WTC11 (cell line): ENCODE data around the gene ABCB11. TPM values are rescaled to one million over a fixed set of nuclear protein-coding genes. Genes with fewer than 3 reads are reported as not detected.

Experiments
- ATAC-seq: fragments of 200-7000 bp; cut with Tn5 transposase; 2 replicates; pipeline ENCODE4 v1.10.0; 2021; ENCODE audit warnings: mild to moderate bottlenecking, moderate library complexity
- CTCF ChIA-PET: fragments of 300-600 bp; sonication (Branson Sonifier 250); formaldehyde crosslinking; loops from one replicate; lab custom pipeline; 2021; ENCODE audit warnings: antibody characterized with exemption; lab: Charles Lee
- POLR2A ChIA-PET: fragments of 350-600 bp; sonication (Branson Sonifier 250); formaldehyde crosslinking; loops from one replicate; lab custom pipeline; 2021; ENCODE audit warnings: antibody characterized with exemption; lab: Charles Lee
- DNase-seq: peaks from one replicate; pipeline ENCODE4 v3.0.0; 2021; ENCODE audit warnings: low spot score
- H3K27ac Mint-ChIP-seq: 2 replicates; pipeline ENCODE4 v1.8.0; 2021; ENCODE audit warnings: mixed read lengths
- H3K27me3 Mint-ChIP-seq: 2 replicates; pipeline ENCODE4 v1.8.0; 2021; ENCODE audit warnings: low read depth, mild to moderate bottlenecking, moderate library complexity, mixed read lengths
- H3K36me3 Mint-ChIP-seq: 2 replicates; pipeline ENCODE4 v1.8.0; 2021; ENCODE audit warnings: mixed read lengths
- H3K4me1 Mint-ChIP-seq: 2 replicates; pipeline ENCODE4 v1.8.0; 2022; ENCODE audit warnings: mixed read lengths
- H3K4me3 Mint-ChIP-seq: 2 replicates; pipeline ENCODE4 v1.8.0; 2021; ENCODE audit warnings: mild to moderate bottlenecking, moderate library complexity, mixed read lengths
- H3K9me3 Mint-ChIP-seq: 2 replicates; pipeline ENCODE4 v1.8.0; 2021; ENCODE audit warnings: mixed read lengths
- AFF4 ChIP-seq: sonication (generic); formaldehyde crosslinking; IDR thresholded peaks from 2 replicates; pipeline ENCODE4 v1.8.1; 2023; ENCODE audit warnings: mild to moderate bottlenecking, missing genetic modification reagents, borderline replicate concordance
- AR ChIP-seq: fragments of 250-450 bp; sonication (Bioruptor Pico); IDR thresholded peaks from 2 replicates; pipeline ENCODE4 v1.9.0; 2021; ENCODE audit warnings: mild to moderate bottlenecking
- ATF1 ChIP-seq: sonication (generic); formaldehyde crosslinking; IDR thresholded peaks from 2 replicates; pipeline ENCODE4 v1.8.1; 2023; ENCODE audit warnings: mild to moderate bottlenecking, moderate library complexity, missing genetic modification reagents
- ATF6 ChIP-seq: sonication (generic); formaldehyde crosslinking; IDR thresholded peaks from 2 replicates; pipeline ENCODE4 v1.8.1; 2023; ENCODE audit warnings: mild to moderate bottlenecking, missing genetic modification reagents
- CBFB ChIP-seq: sonication (generic); formaldehyde crosslinking; IDR thresholded peaks from 2 replicates; pipeline ENCODE4 v1.8.1; 2022; ENCODE audit warnings: mild to moderate bottlenecking, low read depth, missing genetic modification reagents
- CREM ChIP-seq: sonication (generic); formaldehyde crosslinking; IDR thresholded peaks from 2 replicates; pipeline ENCODE4 v1.8.1; 2022; ENCODE audit warnings: mild to moderate bottlenecking, missing genetic modification reagents, moderate library complexity
- ETV6 ChIP-seq: sonication (generic); formaldehyde crosslinking; IDR thresholded peaks from 2 replicates; pipeline ENCODE4 v1.8.1; 2022; ENCODE audit warnings: mild to moderate bottlenecking, missing genetic modification reagents
- GTF2I ChIP-seq: fragments of 250-450 bp; sonication (Bioruptor Pico); conservative IDR thresholded peaks from 2 replicates; pipeline ENCODE4 v1.4.0; 2021; ENCODE audit warnings: mild to moderate bottlenecking
- HMGA2 ChIP-seq: fragments of 250-450 bp; sonication (Bioruptor Pico); IDR thresholded peaks from 2 replicates; pipeline ENCODE4 v1.4.0; 2021; ENCODE audit warnings: mild to moderate bottlenecking, moderate library complexity
- JUN ChIP-seq: sonication (generic); formaldehyde crosslinking; IDR thresholded peaks from 2 replicates; pipeline ENCODE4 v1.8.0; 2023; ENCODE audit warnings: mild to moderate bottlenecking, missing genetic modification reagents
- NFATC4 ChIP-seq: fragments of 250-450 bp; sonication (Bioruptor Pico); IDR thresholded peaks from 2 replicates; pipeline ENCODE4 v1.9.0; 2021; ENCODE audit warnings: mild to moderate bottlenecking
- NR1H2 ChIP-seq: sonication (generic); formaldehyde crosslinking; IDR thresholded peaks from 2 replicates; pipeline ENCODE4 v1.9.0; 2021; ENCODE audit warnings: mild to moderate bottlenecking, moderate library complexity, missing genetic modification reagents
- NR2C2 ChIP-seq: sonication (generic); formaldehyde crosslinking; IDR thresholded peaks from 2 replicates; pipeline ENCODE4 v1.8.0; 2022; ENCODE audit warnings: mild to moderate bottlenecking, missing genetic modification reagents
- SMAD3 ChIP-seq: sonication (generic); formaldehyde crosslinking; IDR thresholded peaks from 2 replicates; pipeline ENCODE4 v1.8.0; 2022; ENCODE audit warnings: missing genetic modification reagents, mild to moderate bottlenecking, borderline replicate concordance
- SP1 ChIP-seq: sonication (generic); formaldehyde crosslinking; conservative IDR thresholded peaks from 2 replicates; pipeline ENCODE4 v1.8.1; 2022; ENCODE audit warnings: missing genetic modification reagents
- TCF7 ChIP-seq: sonication (generic); formaldehyde crosslinking; IDR thresholded peaks from 2 replicates; pipeline ENCODE4 v1.8.0; 2022; ENCODE audit warnings: mild to moderate bottlenecking, low read depth, missing genetic modification reagents, moderate library complexity
- ZNF263 ChIP-seq: sonication (generic); formaldehyde crosslinking; IDR thresholded peaks from 2 replicates; pipeline ENCODE4 v1.8.1; 2022; ENCODE audit warnings: low read depth, mild to moderate bottlenecking, moderate library complexity, missing genetic modification reagents
- ZNF416 ChIP-seq: fragments of 250-450 bp; sonication (Bioruptor Pico); IDR thresholded peaks from 2 replicates; pipeline ENCODE4 v1.9.0; 2021; ENCODE audit warnings: mild to moderate bottlenecking, inconsistent platforms
- total RNA-seq: library from RNA; stranded (reverse); gene quantifications from 3 replicates; pipeline ENCODE4 v1.2.3, GENCODE V29; 2021
- TF ChIP-seq, protein P1 (sequence below): sonication (generic); formaldehyde crosslinking; IDR thresholded peaks from 2 replicates; pipeline ENCODE4 v1.8.0; 2023; ENCODE audit warnings: missing genetic modification reagents, mild to moderate bottlenecking, borderline replicate concordance
- TF ChIP-seq, protein P2 (sequence below): sonication (generic); formaldehyde crosslinking; IDR thresholded peaks from 2 replicates; pipeline ENCODE4 v1.8.1; 2023; ENCODE audit warnings: mild to moderate bottlenecking, missing genetic modification reagents

ABCB11 gene
- total RNA-seq, 1 experiment from 2014 or later: 0.77 TPM

DNA sequence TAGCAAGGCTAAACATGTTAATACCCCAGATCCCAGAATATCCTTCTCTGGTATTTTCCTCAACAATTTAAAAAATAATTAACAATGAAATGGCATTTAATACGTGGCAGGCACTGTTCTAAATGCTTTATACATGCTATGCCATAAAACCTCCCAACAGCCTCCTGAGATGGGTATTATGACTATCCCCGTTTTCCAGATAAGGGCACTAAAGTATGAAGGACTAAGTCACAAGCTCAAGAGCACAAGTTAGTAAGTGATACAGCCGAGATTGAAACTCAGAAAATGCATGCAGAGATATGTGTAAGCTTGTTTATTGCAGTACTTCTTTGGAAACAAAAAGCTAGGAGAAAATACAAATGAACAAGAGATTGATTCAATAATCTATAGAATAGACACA is 8.0 kb downstream of the ABCB11 start:
- H3K9me3 Mint-ChIP-seq: no peaks in the 10 kb centered on the region
- H3K27me3 Mint-ChIP-seq: no peaks in the 10 kb centered on the region
- H3K36me3 Mint-ChIP-seq: no peaks in the 10 kb centered on the region
- ATAC-seq: no peak
- no peak overlapping the region for H3K4me3 Mint-ChIP-seq
- no peak overlapping the region for H3K27ac Mint-ChIP-seq
- ChIA-PET CTCF (no interaction called here), POLR2A (no interaction called here)
- H3K4me1 Mint-ChIP-seq: no peaks in the 10 kb centered on the region
- DNase-seq: no peak
- TF ChIP-seq ETV6 (CRISPR knock-in tag) (no peak), AR (CRISPR knock-in tag) (no peak), ATF1 (no peak), SP1 (CRISPR knock-in tag) (no peak), HMGA2 (CRISPR knock-in tag) (no peak), GTF2I (CRISPR knock-in tag) (no peak), SMAD3 (CRISPR knock-in tag) (no peak), CBFB (CRISPR knock-in tag) (no peak), NR1H2 (CRISPR knock-in tag) (no peak), ZNF416 (CRISPR knock-in tag) (no peak), ATF6 (CRISPR knock-in tag) (no peak), NR2C2 (no peak), NFATC4 (CRISPR knock-in tag) (no peak)
- TF ChIP-seq, protein P1, sequence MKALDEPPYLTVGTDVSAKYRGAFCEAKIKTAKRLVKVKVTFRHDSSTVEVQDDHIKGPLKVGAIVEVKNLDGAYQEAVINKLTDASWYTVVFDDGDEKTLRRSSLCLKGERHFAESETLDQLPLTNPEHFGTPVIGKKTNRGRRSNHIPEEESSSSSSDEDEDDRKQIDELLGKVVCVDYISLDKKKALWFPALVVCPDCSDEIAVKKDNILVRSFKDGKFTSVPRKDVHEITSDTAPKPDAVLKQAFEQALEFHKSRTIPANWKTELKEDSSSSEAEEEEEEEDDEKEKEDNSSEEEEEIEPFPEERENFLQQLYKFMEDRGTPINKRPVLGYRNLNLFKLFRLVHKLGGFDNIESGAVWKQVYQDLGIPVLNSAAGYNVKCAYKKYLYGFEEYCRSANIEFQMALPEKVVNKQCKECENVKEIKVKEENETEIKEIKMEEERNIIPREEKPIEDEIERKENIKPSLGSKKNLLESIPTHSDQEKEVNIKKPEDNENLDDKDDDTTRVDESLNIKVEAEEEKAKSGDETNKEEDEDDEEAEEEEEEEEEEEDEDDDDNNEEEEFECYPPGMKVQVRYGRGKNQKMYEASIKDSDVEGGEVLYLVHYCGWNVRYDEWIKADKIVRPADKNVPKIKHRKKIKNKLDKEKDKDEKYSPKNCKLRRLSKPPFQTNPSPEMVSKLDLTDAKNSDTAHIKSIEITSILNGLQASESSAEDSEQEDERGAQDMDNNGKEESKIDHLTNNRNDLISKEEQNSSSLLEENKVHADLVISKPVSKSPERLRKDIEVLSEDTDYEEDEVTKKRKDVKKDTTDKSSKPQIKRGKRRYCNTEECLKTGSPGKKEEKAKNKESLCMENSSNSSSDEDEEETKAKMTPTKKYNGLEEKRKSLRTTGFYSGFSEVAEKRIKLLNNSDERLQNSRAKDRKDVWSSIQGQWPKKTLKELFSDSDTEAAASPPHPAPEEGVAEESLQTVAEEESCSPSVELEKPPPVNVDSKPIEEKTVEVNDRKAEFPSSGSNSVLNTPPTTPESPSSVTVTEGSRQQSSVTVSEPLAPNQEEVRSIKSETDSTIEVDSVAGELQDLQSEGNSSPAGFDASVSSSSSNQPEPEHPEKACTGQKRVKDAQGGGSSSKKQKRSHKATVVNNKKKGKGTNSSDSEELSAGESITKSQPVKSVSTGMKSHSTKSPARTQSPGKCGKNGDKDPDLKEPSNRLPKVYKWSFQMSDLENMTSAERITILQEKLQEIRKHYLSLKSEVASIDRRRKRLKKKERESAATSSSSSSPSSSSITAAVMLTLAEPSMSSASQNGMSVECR (CRISPR knock-in tag): no peak

DNA sequence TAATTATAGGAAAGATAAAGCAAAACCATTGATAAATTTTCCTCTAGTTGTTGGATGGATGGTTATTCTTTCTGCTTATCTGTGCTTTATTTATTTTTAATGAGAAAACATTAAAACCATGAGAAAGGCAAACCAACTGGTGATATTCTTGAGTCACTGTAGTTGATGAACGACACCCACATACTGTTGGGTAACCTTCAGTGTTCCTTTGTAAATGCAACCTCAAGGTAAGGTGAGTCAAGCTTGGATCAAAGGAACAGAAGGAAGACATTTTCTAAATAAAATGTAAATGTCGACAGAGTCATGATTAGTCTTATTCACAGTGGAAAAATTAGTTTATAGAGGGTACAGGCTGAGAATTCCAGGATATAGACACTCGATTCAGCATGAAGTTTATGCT is 12.7 kb downstream of the ABCB11 start:
- TF ChIP-seq ATF6 (CRISPR knock-in tag) (no peak), AFF4 (CRISPR knock-in tag) (no peak), ZNF263 (CRISPR knock-in tag) (no peak), JUN (no peak), GTF2I (CRISPR knock-in tag) (no peak), SP1 (CRISPR knock-in tag) (no peak), TCF7 (CRISPR knock-in tag) (no peak), CREM (no peak)
- TF ChIP-seq, protein P2, sequence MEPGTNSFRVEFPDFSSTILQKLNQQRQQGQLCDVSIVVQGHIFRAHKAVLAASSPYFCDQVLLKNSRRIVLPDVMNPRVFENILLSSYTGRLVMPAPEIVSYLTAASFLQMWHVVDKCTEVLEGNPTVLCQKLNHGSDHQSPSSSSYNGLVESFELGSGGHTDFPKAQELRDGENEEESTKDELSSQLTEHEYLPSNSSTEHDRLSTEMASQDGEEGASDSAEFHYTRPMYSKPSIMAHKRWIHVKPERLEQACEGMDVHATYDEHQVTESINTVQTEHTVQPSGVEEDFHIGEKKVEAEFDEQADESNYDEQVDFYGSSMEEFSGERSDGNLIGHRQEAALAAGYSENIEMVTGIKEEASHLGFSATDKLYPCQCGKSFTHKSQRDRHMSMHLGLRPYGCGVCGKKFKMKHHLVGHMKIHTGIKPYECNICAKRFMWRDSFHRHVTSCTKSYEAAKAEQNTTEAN (CRISPR knock-in tag): no peak
- Mint-ChIP-seq H3K4me1 (peaks cover 6% of the 10 kb centered on the region), H3K9me3 (no peaks in the 10 kb centered on the region), H3K4me3 (no peak overlapping the region), H3K36me3 (no peaks in the 10 kb centered on the region), H3K27ac (no peak overlapping the region), H3K27me3 (no peaks in the 10 kb centered on the region)
- ChIA-PET POLR2A (no interaction called here), CTCF (no interaction called here)
- no peak for DNase-seq
- ATAC-seq: no peak
